HUES64 (cell line): Measurements from ENCODE around the gene DRAM1.

Source experiments
- H3K27ac ChIP-seq: 2 replicates; pipeline ENCODE4 v1.7.0; 2013; ENCODE audit warnings: low read depth, low read length, inconsistent platforms
- H3K27me3 ChIP-seq: 2 replicates; pipeline ENCODE4 v1.6.1; 2013; ENCODE audit warnings: mild to moderate bottlenecking, low read length; ENCODE audit not compliant: insufficient read depth
- H3K36me3 ChIP-seq: 2 replicates; pipeline ENCODE4 v1.6.1; 2013; ENCODE audit warnings: mild to moderate bottlenecking, low read length; ENCODE audit not compliant: insufficient read depth
- H3K4me1 ChIP-seq: 2 replicates; pipeline ENCODE4 v1.6.1; 2013; ENCODE audit warnings: mild to moderate bottlenecking, low read length, moderate library complexity; ENCODE audit not compliant: insufficient read depth
- H3K4me3 ChIP-seq: 2 replicates; pipeline ENCODE4 v1.5.1; 2013; ENCODE audit warnings: mild to moderate bottlenecking, low read length, moderate library complexity
- H3K9ac ChIP-seq: 2 replicates; pipeline ENCODE4 v1.6.1; 2013; ENCODE audit warnings: mild to moderate bottlenecking, low read depth, low read length
- H3K9me3 ChIP-seq: 2 replicates; pipeline ENCODE4 v1.6.1; 2013; ENCODE audit warnings: low read depth, low read length; ENCODE audit not compliant: insufficient read depth
- WGBS: fragments of 150-250, 120-280 bp; methylation state at CpG from one replicate; pipeline ENCODE4 v1.1.7; 2013; ENCODE audit warnings: missing lambda C conversion rate; 5-methylcytosine and 5-hydroxymethylcytosine counted together

Gene DRAM1

GRCh38 chr12:101966496-101966895 lies 89.1 kb downstream of the DRAM1 start:
- Histone ChIP-seq H3K4me3 (no peak overlapping the region), H3K9me3 (no peaks in the 10 kb centered on the region), H3K36me3 (no peaks in the 10 kb centered on the region), H3K9ac (no peak overlapping the region), H3K4me1 (no peaks in the 10 kb centered on the region), H3K27ac (no peak overlapping the region), H3K27me3 (no peaks in the 10 kb centered on the region)
- no CpG with 5 or more reads among the region's 1 CpG for WGBS

DNA sequence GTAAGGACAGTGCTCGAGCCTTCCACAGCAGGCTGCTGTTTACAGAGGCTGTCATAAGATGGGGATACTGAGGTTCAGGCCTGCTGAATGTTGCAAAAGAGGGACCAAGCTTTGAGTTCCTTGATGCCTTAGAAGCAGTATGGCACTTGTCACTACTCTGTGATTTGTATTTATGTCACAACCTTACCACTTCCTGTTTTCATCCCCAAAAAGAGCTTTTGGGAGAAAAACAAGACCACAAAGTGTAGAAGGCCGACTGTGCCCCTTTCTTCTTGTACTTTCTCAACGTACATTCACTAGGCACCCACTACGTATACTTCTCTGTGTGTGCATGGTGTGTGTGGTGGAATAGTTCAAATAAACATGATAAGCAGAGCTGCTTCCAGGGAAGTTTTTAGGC lies 90.1 kb downstream of the DRAM1 start:
- H3K27ac ChIP-seq = no peak overlapping the region
- H3K4me1 ChIP-seq = no peaks in the 10 kb centered on the region
- H3K9ac ChIP-seq = no peak overlapping the region
- no peak overlapping the region for H3K4me3 ChIP-seq
- no peaks in the 10 kb centered on the region for H3K27me3 ChIP-seq
- no peaks in the 10 kb centered on the region for H3K9me3 ChIP-seq
- WGBS = 97% methylated on average over 3 of the region's 4 CpGs
- H3K36me3 ChIP-seq = no peaks in the 10 kb centered on the region

DNA sequence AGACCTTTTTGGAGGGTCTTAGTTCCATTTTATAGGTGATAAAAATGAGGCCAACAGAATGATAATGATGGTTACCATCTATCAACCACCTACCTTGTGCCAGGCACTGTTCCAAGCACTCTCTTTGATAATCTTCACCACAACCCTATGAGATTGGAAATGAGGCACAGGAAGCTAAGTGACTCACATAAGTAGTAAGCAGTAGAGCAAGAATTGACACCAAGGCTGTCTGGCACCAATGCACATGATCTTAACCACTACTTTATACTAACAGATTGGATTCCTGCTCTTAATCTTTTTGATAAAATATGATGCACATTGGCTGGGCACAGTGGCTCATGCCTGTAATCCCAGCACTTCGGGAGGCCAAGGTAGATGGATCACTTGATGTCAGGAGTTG lies 91.4 kb downstream of the DRAM1 start:
- no peaks in the 10 kb centered on the region for H3K36me3 ChIP-seq
- no peak overlapping the region for H3K9ac ChIP-seq
- no peaks in the 10 kb centered on the region for H3K9me3 ChIP-seq
- H3K4me3 ChIP-seq = no peak overlapping the region
- WGBS = 94% methylated on average over 1 of the region's 1 CpG
- no peaks in the 10 kb centered on the region for H3K4me1 ChIP-seq
- H3K27ac ChIP-seq = no peak overlapping the region
- no peaks in the 10 kb centered on the region for H3K27me3 ChIP-seq
